CD4-positive, alpha-beta T cell treated with Interleukin-17A for 4 hours (primary cell): ENCODE data around the gene DHX35.
"Not testable (repeated sequence)": the region's sequence is repeated elsewhere in the genome, so short reads cannot be mapped to it uniquely, and the experiment has no call there.

ENCODE experiments used
- DNase-seq: peaks from one replicate; pipeline ENCODE4 v3.0.0-alpha.2; 2020; ENCODE audit warnings: mixed read lengths

Gene DHX35

DNA sequence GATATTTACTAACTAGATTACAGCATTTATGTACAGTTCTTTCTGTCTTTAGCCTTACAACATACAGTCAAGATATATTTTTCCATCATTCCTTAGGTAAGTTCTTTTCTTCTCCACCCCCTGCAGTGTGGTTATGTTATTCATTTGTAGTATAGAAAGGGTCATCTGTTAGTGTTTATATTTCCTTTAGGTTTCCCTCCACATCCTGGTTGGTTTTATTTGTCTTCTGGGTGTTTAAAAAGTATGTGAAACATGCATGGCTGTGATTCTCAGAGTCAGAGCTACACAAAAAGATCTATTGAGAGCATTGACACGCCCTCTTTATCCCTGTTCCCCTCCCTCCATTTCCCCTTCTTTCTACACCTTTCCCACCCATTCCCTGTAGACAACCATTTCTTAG is 20.1 kb downstream of the DHX35 start:
- DNase-seq = no peak

GRCh38 chr20:38985060-38985459 is 22.9 kb downstream of the DHX35 start:
- no peak for DNase-seq

- DNase-seq = no peak
These were observed 23.5 kb downstream of the DHX35 start for GRCh38 chr20:38985603-38986170.

- no peak for DNase-seq
These were observed 24.5 kb downstream of the DHX35 start for GRCh38 chr20:38986663-38987062.

DNA sequence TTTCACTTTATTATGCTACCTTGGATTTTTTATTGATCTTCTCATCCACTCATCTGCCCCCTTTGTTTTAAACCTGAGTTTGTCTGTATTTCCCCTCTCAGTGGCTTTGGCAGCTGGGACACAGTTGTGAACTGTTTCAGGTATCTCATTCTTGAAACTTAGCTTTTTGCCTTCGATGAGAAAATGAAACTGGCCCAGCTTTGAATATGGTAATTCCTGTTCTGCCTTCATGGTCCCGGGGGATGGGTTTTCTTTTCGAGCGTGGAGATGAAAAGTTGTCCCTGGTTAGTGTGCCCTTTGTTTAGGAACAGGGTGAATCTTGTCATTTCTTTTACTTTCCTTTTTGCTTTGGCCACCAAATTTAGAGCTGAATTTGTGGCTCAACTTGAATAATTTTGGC is 25.6 kb downstream of the DHX35 start:
- DNase-seq = no peak

GRCh38 chr20:38990728-38991127 is 28.6 kb downstream of the DHX35 start:
- DNase-seq = no peak

- no peak for DNase-seq
These were observed 29.9 kb downstream of the DHX35 start for GRCh38 chr20:38991814-38992704.

DNA sequence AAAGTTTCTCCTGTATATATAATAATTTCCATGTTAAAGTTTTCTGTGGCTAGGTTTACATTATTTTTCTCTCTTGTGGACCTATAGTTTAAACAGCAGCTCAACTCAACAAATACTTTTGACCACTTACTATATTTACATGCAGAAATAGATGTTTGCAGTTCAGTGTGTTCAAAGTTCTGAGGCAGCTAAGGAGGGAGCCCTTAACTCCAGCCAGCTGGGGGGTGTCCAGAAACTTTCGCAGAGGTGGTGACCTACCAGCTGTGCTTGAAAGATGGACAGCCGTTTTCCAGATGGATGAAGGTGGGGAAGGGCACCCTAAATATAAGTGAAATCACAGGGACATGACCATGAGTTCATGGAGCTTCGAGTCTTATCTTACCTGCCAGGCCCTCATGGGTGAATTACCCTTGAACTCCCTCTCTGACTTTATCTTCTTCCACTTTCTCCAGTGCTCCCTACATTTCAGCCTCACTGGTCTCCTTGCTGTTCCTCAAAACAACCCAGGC is 33.4 kb downstream of the DHX35 start:
- DNase-seq = no peak

- DNase-seq = not testable (repeated sequence)
These were observed 34.7 kb downstream of the DHX35 start for GRCh38 chr20:38996866-38997265.

DNA sequence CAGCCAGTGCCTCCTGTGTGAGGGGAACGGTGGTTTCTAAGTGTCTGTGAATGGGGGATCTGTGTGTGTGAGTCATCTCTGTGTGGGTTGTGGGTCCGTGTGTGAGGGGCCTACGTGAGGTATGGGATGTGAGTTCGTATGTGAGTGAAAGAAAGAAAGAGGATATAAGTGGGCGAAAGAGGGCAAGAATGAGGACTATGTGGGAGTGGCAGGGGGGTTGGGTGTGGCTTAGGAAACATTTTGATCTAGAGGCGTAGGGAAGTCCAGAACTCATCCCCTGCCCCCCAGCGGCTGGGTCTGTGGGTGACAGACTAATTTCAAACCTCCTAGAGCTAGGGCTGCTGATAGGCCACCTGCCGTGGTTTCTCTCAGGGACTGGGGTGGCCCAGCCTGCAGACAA is 35.5 kb downstream of the DHX35 start:
- DNase-seq = peak; percentile 12

DNA sequence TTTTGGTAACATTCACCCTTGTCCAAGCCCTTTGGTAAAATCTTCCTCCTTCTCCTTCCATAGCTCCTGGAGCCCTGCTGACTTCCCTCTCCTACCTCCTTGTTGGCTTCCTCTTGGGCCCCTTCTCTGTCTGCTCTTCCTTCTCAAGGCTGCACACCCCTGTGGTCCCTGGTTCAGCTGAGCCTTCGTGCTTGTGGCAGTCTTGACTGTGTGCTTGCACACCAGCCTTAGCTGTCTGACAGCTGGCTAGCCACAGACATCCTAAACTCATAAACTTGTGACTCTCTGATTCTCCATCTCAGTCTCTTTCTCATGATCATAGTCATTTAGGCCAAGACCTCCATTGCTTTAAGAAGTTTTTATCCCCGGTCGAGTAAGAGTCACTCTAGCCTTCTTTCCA is 37.1 kb downstream of the DHX35 start:
- no peak for DNase-seq

GRCh38 chr20:38999965-39000910 is 38.1 kb downstream of the DHX35 start:
- no peak for DNase-seq

- DNase-seq = peak; percentile 70
These were observed 42.4 kb downstream of the DHX35 start for GRCh38 chr20:39004508-39004907.

GRCh38 chr20:39009348-39009747 is 47.2 kb downstream of the DHX35 start:
- no peak for DNase-seq

DNA sequence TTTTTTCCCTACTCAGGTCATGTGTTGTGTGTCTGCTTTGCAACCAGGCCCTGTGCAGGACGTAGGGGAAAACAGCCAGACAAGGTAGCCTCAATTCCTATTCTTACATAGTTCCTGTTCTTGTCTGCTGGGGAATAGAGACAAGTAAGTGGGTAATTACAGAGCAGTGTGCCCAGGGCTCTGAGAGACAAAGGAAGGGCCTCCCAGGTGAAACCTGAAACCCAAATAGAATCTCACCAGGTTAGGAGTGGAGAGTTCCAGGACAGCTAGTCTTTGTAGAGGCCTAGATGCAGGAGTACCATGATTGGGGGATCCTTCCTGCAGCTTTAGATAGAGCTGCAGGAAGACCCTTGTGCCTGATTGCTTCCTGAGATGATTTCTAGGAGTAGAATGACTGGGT is 48.4 kb downstream of the DHX35 start:
- DNase-seq = no peak

DNA sequence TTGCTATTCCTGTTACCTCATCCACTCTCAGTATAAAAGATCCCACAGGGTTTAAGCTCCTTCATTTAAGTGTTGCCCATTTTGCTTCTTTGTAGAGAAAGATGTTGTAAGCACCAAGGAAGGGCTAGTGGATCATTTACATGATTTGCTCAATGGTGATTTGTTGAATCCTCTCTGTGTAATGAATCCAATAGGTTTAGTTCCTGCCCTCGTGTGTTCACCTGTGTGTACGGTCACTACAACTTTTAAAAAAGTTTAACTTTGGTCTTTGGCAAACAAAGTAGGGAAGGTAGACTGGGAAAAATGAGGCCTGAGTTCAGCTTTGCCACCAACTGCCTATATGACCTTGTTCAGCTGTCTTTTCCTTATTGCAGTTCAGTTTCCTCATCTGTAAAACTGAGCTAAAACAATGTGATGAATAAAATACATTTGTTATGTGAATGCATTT is 51.5 kb downstream of the DHX35 start:
- DNase-seq = no peak

DNA sequence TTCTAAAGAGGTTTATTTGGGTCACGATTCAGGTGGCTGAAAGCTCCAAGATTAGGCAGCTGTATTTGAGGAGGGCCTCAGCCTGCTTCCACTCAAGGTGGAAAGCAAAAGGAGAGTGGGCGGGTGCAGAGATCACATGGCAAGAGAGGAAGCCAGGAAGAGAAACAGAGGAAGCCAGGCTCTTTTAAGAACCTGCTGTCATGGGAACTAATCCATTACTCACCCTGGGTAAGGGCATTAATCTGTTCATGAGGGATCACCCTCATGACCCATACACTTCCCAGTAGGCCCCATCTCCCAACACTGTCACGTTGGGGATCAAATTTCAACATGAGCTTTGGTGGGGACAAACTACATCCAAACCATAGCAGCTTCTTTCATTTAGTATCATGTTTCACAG is 53.9 kb downstream of the DHX35 start:
- DNase-seq = no peak

DNA sequence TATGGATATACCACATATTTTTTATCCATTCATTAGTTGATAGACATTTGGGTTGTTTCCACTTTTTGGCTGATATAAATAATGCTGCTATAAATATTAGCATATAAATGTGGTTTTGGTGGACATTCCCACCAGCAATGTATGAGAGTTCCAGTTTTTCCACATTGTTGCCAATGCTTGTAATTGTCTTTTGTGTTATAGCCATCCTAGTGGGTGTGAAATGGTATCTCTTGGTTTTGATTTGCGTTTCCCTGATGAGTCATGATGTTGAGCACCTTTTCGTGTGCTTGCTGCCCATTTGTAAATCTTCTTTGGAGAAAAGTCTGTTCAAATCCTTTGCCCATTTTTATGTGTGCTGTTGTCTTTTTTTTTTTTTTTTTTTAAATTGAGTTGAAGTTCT is 54.4 kb downstream of the DHX35 start:
- no peak for DNase-seq

GRCh38 chr20:39019027-39019426 is 56.9 kb downstream of the DHX35 start:
- no peak for DNase-seq

- no peak for DNase-seq
These were observed 57.7 kb downstream of the DHX35 start for GRCh38 chr20:39019805-39020325.

GRCh38 chr20:39021748-39022147 is 59.6 kb downstream of the DHX35 start:
- no peak for DNase-seq

- DNase-seq = peak; percentile 44
These were observed 63.7 kb downstream of the DHX35 start for GRCh38 chr20:39025883-39026282.

DNA sequence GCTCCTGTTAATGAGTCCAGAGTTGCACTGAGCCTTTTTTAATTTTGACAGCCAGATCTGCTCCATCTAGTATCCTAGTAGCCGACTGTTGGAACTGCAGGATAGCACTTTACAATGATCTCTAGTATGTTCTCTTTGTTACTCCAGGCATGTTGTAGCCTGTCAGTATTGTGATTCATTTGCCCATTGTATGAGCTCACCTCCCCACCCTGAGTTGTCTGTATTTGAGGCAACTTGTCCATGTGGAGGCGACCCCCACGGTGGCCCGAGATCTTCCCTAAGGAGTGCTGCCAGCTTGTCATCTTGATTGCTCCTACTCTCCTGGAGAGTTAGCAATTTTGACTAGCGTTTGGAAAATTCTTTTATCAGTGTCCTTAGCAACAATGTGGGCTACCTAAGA is 67.2 kb downstream of the DHX35 start:
- DNase-seq = no peak
